HUES48 (cell line): ENCODE measurements around the gene GRM2.

Experiments
- H3K27ac ChIP-seq: one replicate; pipeline ENCODE4 v1.7.0; 2013; ENCODE audit warnings: low read depth, low read length, inconsistent platforms
- H3K27me3 ChIP-seq: 2 replicates; pipeline ENCODE4 v1.6.1; 2013; ENCODE audit warnings: mild to moderate bottlenecking, low read length; ENCODE audit not compliant: control insufficient read depth, insufficient read depth
- H3K36me3 ChIP-seq: 2 replicates; pipeline ENCODE4 v1.6.1; 2013; ENCODE audit warnings: low read length; ENCODE audit not compliant: control insufficient read depth, insufficient read depth
- H3K4me1 ChIP-seq: 2 replicates; pipeline ENCODE4 v1.6.1; 2013; ENCODE audit warnings: mild to moderate bottlenecking, low read length; ENCODE audit not compliant: control insufficient read depth, insufficient read depth
- H3K4me3 ChIP-seq: 2 replicates; pipeline ENCODE4 v1.5.1; 2013; ENCODE audit warnings: mild to moderate bottlenecking, low read depth, low read length
- H3K9ac ChIP-seq: 2 replicates; pipeline ENCODE4 v1.6.1; 2013; ENCODE audit warnings: mild to moderate bottlenecking, low read depth, low read length, moderate library complexity
- H3K9me3 ChIP-seq: 2 replicates; pipeline ENCODE4 v1.6.1; 2013; ENCODE audit warnings: low read length; ENCODE audit not compliant: control insufficient read depth, insufficient read depth

GRM2 gene

DNA sequence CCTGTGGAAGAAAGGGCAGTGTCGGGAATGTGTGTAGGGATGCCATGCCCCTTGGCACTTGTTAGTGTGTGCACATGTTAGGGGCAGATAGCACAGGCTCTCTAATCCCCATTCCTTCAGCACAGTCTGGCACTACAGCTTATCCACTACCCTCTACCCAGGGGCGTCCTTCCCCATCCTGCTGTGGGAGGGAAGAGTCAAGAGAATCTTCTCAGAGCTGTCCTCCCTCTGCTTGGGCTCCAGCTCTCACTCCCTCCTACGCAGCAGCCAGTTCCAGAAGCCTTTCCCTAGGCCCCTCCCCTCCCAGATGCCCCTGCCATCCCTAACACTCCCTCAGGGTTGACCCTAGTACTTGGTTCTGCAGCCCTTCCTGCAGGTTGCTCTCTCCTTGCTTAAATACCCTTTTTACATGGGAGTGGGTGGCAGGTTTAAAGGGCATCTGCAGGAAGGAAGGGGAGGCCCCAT lies 815 bp upstream of the GRM2 start:
- no peak overlapping the region for H3K4me3 ChIP-seq
- H3K9ac ChIP-seq = no peak overlapping the region
- H3K9me3 ChIP-seq = no peaks in the 10 kb centered on the region
- peaks cover 24% of the 10 kb centered on the region for H3K27me3 ChIP-seq
- H3K36me3 ChIP-seq = no peaks in the 10 kb centered on the region
- H3K27ac ChIP-seq = no peak overlapping the region
- H3K4me1 ChIP-seq = peaks cover 16% of the 10 kb centered on the region

DNA sequence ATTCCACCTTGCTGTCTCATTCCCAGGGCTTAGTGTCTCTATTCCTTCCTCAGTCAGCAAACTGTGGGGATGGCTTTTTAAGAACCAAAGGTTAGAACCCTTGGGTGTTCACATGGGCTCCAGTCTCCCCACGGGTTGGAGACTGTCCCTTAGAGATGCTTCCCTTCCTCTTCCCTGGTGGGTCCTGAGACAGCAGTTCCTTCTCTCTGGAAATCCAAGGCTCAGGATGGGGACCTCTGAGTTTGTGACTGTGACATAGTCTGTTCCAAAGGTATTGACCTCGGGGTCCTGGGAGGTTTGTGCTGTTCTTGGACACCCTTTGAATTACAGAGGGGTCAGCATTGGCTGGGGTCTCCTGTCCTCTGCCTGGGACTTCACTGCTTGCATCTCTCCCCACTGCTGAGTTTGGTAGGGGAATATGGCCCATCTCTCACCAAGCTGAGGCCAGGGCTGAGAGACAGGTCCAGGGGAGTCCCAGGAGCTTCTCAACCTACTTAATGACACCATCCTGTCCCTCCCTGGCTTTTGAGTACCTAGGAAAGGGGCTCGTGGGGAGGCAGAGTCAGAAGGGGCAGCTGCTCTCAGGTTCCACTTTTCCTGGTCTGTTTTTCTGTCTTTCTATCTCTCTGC lies 1.5 kb downstream of the GRM2 start:
- Histone ChIP-seq H3K27ac (no peak overlapping the region), H3K9ac (no peak overlapping the region), H3K36me3 (no peaks in the 10 kb centered on the region), H3K4me3 (no peak overlapping the region), H3K27me3 (peaks cover 24% of the 10 kb centered on the region), H3K9me3 (no peaks in the 10 kb centered on the region), H3K4me1 (peaks cover 9% of the 10 kb centered on the region)

GRCh38 chr3:51709004-51709420 lies 2.1 kb downstream of the GRM2 start:
- Histone ChIP-seq H3K9ac (no peak overlapping the region), H3K4me1 (peaks cover 3% of the 10 kb centered on the region), H3K27me3 (peaks cover 24% of the 10 kb centered on the region), H3K9me3 (no peaks in the 10 kb centered on the region), H3K36me3 (no peaks in the 10 kb centered on the region), H3K27ac (no peak overlapping the region), H3K4me3 (no peak overlapping the region)

GRCh38 chr3:51709675-51710074 lies 2.8 kb downstream of the GRM2 start:
- no peaks in the 10 kb centered on the region for H3K9me3 ChIP-seq
- no peaks in the 10 kb centered on the region for H3K4me1 ChIP-seq
- peaks cover 24% of the 10 kb centered on the region for H3K27me3 ChIP-seq
- no peak overlapping the region for H3K9ac ChIP-seq
- no peaks in the 10 kb centered on the region for H3K36me3 ChIP-seq
- H3K27ac ChIP-seq = no peak overlapping the region
- no peak overlapping the region for H3K4me3 ChIP-seq

GRCh38 chr3:51710631-51711351 lies 3.9 kb downstream of the GRM2 start:
- H3K4me3 ChIP-seq = no peak overlapping the region
- no peak overlapping the region for H3K9ac ChIP-seq
- H3K4me1 ChIP-seq = no peaks in the 10 kb centered on the region
- H3K36me3 ChIP-seq = no peaks in the 10 kb centered on the region
- no peaks in the 10 kb centered on the region for H3K9me3 ChIP-seq
- H3K27ac ChIP-seq = no peak overlapping the region
- peaks cover 24% of the 10 kb centered on the region for H3K27me3 ChIP-seq

GRCh38 chr3:51711352-51712037 lies 4.6 kb downstream of the GRM2 start:
- no peaks in the 10 kb centered on the region for H3K9me3 ChIP-seq

GRCh38 chr3:51712038-51712420 lies 5.2 kb downstream of the GRM2 start:
- H3K9me3 ChIP-seq = no peaks in the 10 kb centered on the region
- H3K4me3 ChIP-seq = no peak overlapping the region
- no peak overlapping the region for H3K9ac ChIP-seq
- H3K4me1 ChIP-seq = no peaks in the 10 kb centered on the region
- no peak overlapping the region for H3K27ac ChIP-seq
- peaks cover 24% of the 10 kb centered on the region for H3K27me3 ChIP-seq
- no peaks in the 10 kb centered on the region for H3K36me3 ChIP-seq

More at GRCh38 chr3:51711352-51712037, 4.6 kb downstream of the GRM2 start:
- H3K27me3 ChIP-seq = peaks cover 24% of the 10 kb centered on the region
- no peak overlapping the region for H3K27ac ChIP-seq
- H3K4me3 ChIP-seq = no peak overlapping the region
- H3K4me1 ChIP-seq = no peaks in the 10 kb centered on the region
- H3K36me3 ChIP-seq = no peaks in the 10 kb centered on the region
- no peak overlapping the region for H3K9ac ChIP-seq

- H3K27me3 ChIP-seq = peaks cover 19% of the 10 kb centered on the region
- H3K36me3 ChIP-seq = no peaks in the 10 kb centered on the region
- no peaks in the 10 kb centered on the region for H3K9me3 ChIP-seq
- no peak overlapping the region for H3K4me3 ChIP-seq
- H3K9ac ChIP-seq = no peak overlapping the region
- no peaks in the 10 kb centered on the region for H3K4me1 ChIP-seq
- H3K27ac ChIP-seq = no peak overlapping the region
These were observed 5.7 kb downstream of the GRM2 start for GRCh38 chr3:51712511-51712931.

GRCh38 chr3:51712963-51713362 lies 6.1 kb downstream of the GRM2 start:
- Histone ChIP-seq H3K9ac (no peak overlapping the region), H3K9me3 (no peaks in the 10 kb centered on the region), H3K4me3 (no peak overlapping the region), H3K27me3 (peaks cover 14% of the 10 kb centered on the region), H3K4me1 (no peaks in the 10 kb centered on the region), H3K36me3 (no peaks in the 10 kb centered on the region), H3K27ac (no peak overlapping the region)

DNA sequence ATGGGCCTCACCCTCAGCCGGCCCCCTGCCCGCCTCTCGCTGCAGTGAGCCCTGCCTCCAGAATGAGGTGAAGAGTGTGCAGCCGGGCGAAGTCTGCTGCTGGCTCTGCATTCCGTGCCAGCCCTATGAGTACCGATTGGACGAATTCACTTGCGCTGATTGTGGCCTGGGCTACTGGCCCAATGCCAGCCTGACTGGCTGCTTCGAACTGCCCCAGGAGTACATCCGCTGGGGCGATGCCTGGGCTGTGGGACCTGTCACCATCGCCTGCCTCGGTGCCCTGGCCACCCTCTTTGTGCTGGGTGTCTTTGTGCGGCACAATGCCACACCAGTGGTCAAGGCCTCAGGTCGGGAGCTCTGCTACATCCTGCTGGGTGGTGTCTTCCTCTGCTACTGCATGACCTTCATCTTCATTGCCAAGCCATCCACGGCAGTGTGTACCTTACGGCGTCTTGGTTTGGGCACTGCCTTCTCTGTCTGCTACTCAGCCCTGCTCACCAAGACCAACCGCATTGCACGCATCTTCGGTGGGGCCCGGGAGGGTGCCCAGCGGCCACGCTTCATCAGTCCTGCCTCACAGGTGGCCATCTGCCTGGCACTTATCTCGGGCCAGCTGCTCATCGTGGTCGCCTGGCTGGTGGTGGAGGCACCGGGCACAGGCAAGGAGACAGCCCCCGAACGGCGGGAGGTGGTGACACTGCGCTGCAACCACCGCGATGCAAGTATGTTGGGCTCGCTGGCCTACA lies 8.5 kb downstream of the GRM2 start:
- Histone ChIP-seq H3K4me3 (no peak overlapping the region), H3K36me3 (no peaks in the 10 kb centered on the region), H3K27ac (no peak overlapping the region), H3K27me3 (no peaks in the 10 kb centered on the region), H3K9me3 (no peaks in the 10 kb centered on the region), H3K4me1 (no peaks in the 10 kb centered on the region), H3K9ac (no peak overlapping the region)
